HG03159 (cell line): ENCODE measurements around the gene PLIN4.
"Not testable (repeated sequence)": the region's sequence is repeated elsewhere in the genome, so short reads cannot be mapped to it uniquely, and the experiment has no call there.

Experiments used
- ATAC-seq: cut with Tn5 transposase; IDR thresholded peaks from one replicate; pipeline ENCODE4 v1.9.1; 2021; ENCODE audit warnings: mild to moderate bottlenecking, moderate library complexity; ENCODE audit not compliant: unreplicated experiment

PLIN4 gene

DNA sequence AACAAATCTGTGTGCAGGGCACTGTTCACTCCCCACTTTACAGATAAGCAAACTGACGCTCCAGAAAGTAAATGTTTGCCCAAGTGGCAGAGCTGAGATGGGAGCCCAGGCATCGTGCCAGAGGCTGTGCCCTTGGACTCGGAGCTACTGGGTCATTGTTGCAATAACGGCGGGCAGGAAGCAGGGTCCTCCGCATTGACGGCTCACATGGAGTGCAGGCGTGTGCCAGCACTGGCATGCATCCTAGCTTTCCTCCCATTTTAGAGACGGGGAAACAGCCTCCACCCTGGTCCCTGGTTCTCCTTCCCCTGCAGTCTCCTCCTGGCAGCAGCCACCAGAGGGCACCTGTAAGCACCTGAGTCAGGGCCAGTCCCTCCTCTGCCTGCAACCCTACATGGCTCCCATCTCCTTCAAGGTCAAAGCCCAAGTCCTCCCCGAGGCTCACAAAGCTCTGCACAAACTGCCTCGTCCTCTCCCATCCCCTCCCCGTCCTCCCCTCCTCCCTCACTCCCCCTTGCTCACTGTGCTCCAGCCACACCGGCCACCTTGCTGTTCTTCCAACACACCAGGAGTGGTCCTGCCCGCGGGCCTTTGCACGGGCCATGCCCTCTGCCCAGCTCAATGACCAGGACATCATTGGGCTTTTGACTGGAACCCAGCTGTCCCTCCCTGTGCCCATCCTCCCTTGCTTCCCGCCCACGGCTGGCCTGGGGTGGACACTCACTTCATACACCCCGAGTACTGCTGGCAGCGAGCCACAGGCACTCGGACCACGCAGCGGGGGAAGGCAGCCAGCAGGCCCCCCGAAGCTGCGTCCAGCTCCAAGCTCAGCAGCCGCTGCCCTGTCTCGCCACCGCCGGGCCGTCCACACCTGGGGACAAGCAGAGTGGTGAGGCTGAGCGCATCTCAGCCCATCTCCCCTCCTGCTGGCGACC is 29.3 kb upstream of the PLIN4 start:
- ATAC-seq, result no peak

- ATAC-seq, result no peak
Measured at GRCh38 chr19:4543842-4544647, 25.8 kb upstream of the PLIN4 start.

- ATAC-seq, result no peak
Measured at GRCh38 chr19:4542896-4543841, 24.9 kb upstream of the PLIN4 start.

DNA sequence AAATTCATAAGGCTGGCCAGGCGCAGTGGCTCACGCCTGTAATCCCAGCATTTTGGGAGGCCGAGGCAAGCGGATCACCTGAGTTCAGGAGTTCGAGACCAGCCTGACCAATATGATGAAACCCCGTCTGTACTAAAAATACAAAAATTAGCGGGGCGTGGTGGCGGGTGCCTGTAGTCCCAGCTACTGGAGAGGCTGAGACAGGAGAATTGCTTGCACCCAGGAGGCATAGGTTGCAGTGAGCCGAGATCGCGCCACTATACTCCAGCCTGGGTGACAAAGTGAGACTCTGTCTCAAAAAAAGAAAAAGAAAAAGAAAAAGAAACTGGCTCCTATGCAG is 23.5 kb upstream of the PLIN4 start:
- not testable (repeated sequence) for ATAC-seq

DNA sequence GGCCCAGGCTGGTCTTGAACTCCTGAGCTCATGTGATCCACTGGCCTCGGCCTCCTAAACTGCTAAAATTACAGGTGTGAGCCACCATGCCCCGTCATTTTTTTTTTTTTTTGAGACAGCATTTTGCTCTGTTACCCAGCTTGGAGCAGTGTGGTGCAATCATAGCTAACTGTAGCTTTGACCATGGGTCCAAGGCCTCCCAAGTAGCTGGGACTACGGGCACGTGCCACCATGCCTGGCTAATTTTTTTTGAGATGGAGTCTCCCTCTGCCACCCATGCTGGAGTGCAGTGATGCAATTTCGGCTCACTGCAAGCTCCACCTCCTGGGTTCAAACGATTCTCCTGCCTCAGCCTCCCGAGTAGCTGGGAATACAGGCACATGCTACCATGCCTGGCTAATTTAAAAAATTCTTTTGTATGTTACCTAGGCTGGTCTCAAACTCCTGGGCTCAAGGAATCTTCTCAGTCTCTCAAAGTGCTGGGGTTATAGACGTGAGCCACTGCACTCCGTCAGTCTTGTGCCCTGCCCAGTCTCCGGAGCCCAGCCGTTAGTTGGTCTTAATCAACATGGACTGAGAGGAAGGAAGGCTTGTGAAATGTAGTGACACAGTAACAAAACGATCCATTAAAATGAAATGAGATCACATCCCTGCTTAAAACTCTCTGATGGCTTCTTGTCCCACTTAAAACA is 23.0 kb upstream of the PLIN4 start:
- no peak for ATAC-seq

GRCh38 chr19:4539693-4540581 is 21.7 kb upstream of the PLIN4 start, which contains the start of gene LRG1:
LRG1 (minus strand) TSS chr19:4540036; CDS start chr19:4540013, 23 bp downstream.
- ATAC-seq, result no peak

DNA sequence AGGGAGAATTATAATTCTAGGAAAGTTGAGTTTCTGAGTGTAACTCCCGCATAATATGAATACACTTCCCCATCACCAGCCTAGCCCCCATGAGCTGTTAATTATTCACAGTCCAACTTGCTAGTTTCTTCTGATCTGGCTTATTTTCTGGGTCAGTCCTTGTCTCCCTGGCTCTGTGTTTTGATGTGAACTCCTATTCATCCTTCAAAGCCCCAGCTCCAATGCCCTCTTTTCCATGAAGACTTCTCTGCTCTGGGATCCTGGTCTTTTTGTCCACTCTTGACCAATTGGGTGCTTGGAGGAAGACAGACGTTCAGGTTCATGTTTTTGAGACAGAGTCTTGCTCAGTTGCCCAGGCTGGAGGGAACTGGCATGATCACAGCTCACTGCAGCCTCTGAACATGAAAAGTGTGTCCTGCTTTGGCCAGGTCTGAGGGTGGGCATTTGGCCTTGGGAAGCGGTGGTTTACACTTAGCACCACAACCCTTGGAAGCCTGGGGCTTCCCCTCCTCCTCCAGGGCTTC is 20.9 kb upstream of the PLIN4 start:
- no peak for ATAC-seq

GRCh38 chr19:4538601-4538954 is 20.3 kb upstream of the PLIN4 start:
- ATAC-seq, result no peak

DNA sequence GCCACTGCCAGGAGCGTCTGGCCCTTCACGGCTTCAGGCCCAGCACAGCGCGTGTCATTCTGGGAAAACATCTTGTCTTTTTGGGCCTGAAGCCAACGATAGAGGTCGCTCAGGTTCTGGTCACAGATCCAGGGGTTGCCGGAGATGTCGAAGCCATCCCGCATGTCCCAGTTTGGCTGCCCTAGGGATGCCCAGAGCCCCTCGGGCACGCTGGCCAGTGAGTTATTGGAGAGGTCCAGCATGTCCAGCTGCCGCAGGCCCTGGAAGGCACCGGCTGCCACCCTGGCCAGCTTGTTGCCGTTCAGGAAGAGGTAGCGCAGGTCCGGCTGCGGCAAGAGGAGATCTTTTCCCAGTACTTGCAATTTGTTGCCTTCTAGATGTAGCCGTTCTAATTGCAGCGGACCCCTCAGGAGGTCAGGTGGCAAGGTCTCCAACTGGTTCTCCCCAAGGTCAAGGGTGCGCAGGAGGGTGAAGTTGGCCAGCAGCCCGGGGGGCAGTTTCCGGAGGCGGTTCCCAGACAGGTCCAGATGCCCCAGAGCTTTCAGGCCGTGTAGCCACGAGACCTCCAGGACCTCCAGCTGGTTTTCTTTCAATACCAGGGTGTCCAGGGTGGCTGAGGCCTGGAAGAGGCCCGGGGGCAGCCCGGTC is 19.8 kb upstream of the PLIN4 start:
- no peak for ATAC-seq

GRCh38 chr19:4536798-4537197 is 18.5 kb upstream of the PLIN4 start:
- ATAC-seq, result no peak

DNA sequence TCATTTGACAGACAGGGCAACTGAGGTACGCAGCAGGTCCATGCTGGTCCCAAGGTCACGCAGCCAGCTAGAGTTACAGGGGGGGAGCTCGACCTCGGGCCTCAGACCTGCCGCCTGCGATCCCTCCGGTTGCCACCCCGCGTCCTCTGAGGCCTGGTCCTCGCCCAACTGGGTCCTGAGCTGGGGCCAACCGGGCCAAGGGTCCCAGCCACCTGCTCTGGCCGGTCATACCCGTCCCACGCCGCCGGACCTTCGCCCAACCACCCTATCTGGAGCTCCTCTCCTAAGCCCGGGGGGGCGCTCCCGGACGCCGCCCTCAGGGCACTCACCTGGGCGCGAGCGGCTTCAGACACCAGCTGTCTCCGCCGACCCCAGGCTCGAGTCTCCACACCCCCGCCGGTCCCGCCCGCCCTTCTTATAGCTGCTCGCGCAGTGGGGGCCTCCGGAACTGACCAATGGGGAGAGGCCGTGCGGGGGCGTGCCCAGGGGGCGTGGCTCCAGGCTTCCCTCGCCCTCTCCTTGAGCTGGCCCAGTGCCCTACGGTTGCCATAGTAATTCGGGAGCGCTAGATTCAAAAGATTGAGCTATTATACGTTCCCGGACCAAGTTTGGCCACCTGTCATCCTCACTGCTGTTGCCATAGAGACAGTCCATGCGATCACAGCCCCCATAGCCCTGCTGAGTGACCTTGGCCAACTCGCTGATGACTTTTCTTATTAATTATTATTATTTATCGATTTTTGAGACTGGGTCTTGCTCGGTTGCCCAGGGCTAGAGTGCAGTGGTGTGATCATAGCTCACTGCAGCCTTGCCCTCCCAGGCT is 16.8 kb upstream of the PLIN4 start, which contains the start of gene PLIN5:
TSS of gene PLIN5 (minus strand) at position 389 of the 823 bp plus-strand sequence. CDS start 1,150 bp downstream, outside the sequence.
- ATAC-seq, result no peak

DNA sequence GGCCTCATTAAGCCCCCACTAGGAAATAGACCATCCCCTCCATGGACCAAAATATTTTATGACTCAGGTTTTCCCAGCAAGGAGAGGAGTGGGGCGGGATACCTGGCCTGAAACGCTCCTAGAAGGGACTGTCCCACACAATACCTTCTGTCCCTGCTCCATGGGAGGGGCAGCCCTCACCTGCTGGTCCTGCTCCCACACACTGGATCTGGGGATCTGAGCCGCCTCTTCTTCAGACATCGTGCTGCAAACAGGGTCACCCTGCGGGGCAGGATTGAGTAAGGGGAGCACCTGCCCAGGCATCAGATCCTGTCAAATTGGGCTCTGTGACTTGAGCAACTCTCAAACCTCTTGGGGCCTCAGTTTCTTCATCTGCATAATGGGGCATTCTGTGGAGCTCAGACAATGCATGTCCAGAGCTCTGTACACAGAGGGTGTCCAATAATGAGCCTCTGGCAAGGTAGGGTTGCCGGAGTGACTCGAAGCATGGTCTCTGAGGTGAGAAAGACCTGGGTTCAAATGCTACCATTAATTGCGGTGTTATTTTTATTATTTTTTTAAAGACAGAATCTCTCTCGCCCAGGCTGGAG is 15.6 kb upstream of the PLIN4 start:
- ATAC-seq, result no peak

GRCh38 chr19:4533334-4533733 is 15.0 kb upstream of the PLIN4 start:
- ATAC-seq, result no peak

DNA sequence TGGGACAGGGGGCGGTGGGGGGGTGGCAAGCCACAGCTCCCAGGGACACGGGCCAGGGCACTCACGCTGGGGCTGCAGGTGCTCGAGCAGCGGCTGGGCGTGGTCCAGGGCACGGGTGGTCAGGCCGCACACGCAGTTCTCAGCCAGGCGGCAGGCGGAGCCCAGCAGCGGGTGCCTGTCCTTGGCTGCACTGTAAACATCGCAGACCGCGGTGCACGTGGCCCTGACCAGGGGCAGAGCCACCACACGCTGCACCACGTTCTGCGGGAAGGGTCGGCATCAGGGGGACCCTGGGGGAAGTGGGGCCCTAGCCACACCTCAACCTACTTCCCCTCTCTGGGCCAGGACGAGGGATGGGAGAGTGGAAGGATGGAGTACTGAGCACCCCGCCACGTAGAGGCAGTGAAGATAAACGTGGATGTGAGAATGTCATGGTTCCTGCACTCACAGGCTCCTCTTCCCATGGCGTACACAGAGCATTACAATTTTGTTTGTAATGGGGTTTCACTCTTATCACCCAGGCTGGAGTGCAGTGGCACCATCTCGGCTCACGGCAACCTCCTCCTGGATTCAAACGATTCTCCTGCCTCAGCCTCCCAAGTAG is 13.4 kb upstream of the PLIN4 start:
- ATAC-seq, result no peak

GRCh38 chr19:4529924-4530522 is 11.7 kb upstream of the PLIN4 start:
- no peak for ATAC-seq

GRCh38 chr19:4528843-4529242 is 10.6 kb upstream of the PLIN4 start:
- no peak for ATAC-seq
